K562 (cell line): ENCODE measurements around the gene NNAT. TPM values are rescaled to one million over a fixed set of nuclear protein-coding genes. Genes with fewer than 3 reads are reported as not detected.
A peak's percentile ranks its signal among the peaks of the same experiment; 100 is the strongest.

Experiments
- ATAC-seq: fragments of 200-7000 bp; cut with Tn5 transposase; 3 replicates; pipeline ENCODE4 v1.9.1; 2020; ENCODE audit warnings: moderate library complexity
- BruUV-seq: library from RNA; stranded (reverse); fragments of 400-500 nt; replicated peaks from 2 replicates; lab custom pipeline; 2021; lab: Mats Ljungman, UMichigan
- CTCF ChIA-PET: fragments of 300-600 bp; formaldehyde crosslinking; extraction: SDS; loops from one replicate; lab custom pipeline; 2021; ENCODE audit warnings: low intra/inter-chr PET ratio; lab: Yijun Ruan, JAX
- POLR2A ChIA-PET: fragments of 300-600, 350-650 bp; sonication (Branson Sonifier 250); formaldehyde crosslinking; extraction: SDS; loops from one replicate; lab custom pipeline; 2021; ENCODE audit warnings: antibody characterized with exemption, inconsistent platforms; lab: Yijun Ruan, JAX
- DNase-seq, 4 experiments: peaks; one replicate each; pipeline versions ENCODE4 v3.0.0 to v3.0.0-alpha.2; 2011 to 2018; ENCODE audit warnings: low spot score in 3 of 4, mixed read lengths in 3 of 4; ENCODE audit errors: extremely low read depth in 1 of 4
- FAIRE-seq: peaks from 2 replicates; lab custom pipeline; 2011; peaks lifted over from hg19 to GRCh38; lab: Jason Lieb, UNC
- H2AFZ ChIP-seq: 2 replicates; pipeline ENCODE4 v1.6.0; 2011; ENCODE audit warnings: low read depth, low read length, control low read depth, inconsistent platforms
- H3K27ac ChIP-seq: fragments of 200-600 bp; 3 replicates; pipeline ENCODE4 v1.8.0; 2011; ENCODE audit warnings: low read depth, mild to moderate bottlenecking, control low read depth, inconsistent platforms, low read length, moderate library complexity, mixed read lengths; ENCODE audit errors: extremely low read depth
- H3K27me3 ChIP-seq, 2 experiments: fragments of 300-600 bp in 1 of 2; 2 replicates in 1 of 2; 3 replicates in 1 of 2; pipeline versions ENCODE4 v1.6.0 to v1.8.0; 2011; ENCODE audit warnings: inconsistent platforms in 2 of 2, low read length in 2 of 2, mild to moderate bottlenecking in 1 of 2, mixed read lengths in 1 of 2, moderate library complexity in 1 of 2; ENCODE audit not compliant: control insufficient read depth in 2 of 2, insufficient read depth in 2 of 2
- H3K36me3 ChIP-seq: fragments of 300-600 bp; 3 replicates; pipeline ENCODE4 v1.8.0; 2011; ENCODE audit warnings: mild to moderate bottlenecking, low read length, inconsistent platforms; ENCODE audit not compliant: control insufficient read depth, insufficient read depth
- H3K4me1 ChIP-seq, 2 experiments: fragments of 200-600 bp in 1 of 2; replicated peaks in 1 of 2; 2 replicates in 1 of 2; 3 replicates in 1 of 2; pipeline versions ENCODE4 v1.5.1 to v1.8.0; 2011; ENCODE audit warnings: inconsistent platforms in 2 of 2, low read length in 2 of 2, mild to moderate bottlenecking in 1 of 2, mixed read lengths in 1 of 2, moderate library complexity in 1 of 2; ENCODE audit not compliant: control insufficient read depth in 2 of 2, insufficient read depth in 2 of 2
- H3K4me2 ChIP-seq: 2 replicates; pipeline ENCODE4 v1.6.1; 2011; ENCODE audit warnings: low read length, control low read depth, inconsistent platforms, mixed read lengths; ENCODE audit not compliant: insufficient read depth
- H3K4me3 ChIP-seq: fragments of 200-600 bp; sonication (generic), shearing (Covaris generic); 2 replicates; pipeline ENCODE4 v1.5.1; 2016; ENCODE audit warnings: control low read depth, inconsistent platforms
- H3K79me2 ChIP-seq: fragments of 200-600 bp; 3 replicates; pipeline ENCODE4 v1.8.0; 2011; ENCODE audit warnings: low read length, inconsistent platforms; ENCODE audit not compliant: control insufficient read depth, insufficient read depth
- H3K9ac ChIP-seq, 2 experiments: 2 replicates each; pipeline versions ENCODE4 v1.6.0 to v1.6.1; 2011; ENCODE audit warnings: low read depth in 2 of 2, low read length in 2 of 2, control low read depth in 1 of 2, inconsistent platforms in 1 of 2, mild to moderate bottlenecking in 1 of 2, mixed read lengths in 1 of 2; ENCODE audit not compliant: insufficient read depth in 1 of 2
- H3K9me1 ChIP-seq: one replicate; pipeline ENCODE4 v1.6.0; 2011; ENCODE audit warnings: inconsistent platforms, mild to moderate bottlenecking, low read length, moderate library complexity; ENCODE audit not compliant: control insufficient read depth, insufficient read depth
- H3K9me3 ChIP-seq: replicated peaks from 2 replicates; pipeline ENCODE4 v1.5.1; 2011; ENCODE audit warnings: low read depth, low read length, inconsistent platforms; ENCODE audit not compliant: control insufficient read depth, insufficient read depth
- H4K20me1 ChIP-seq: replicated peaks from 2 replicates; pipeline ENCODE4 v1.6.1; 2011; ENCODE audit warnings: low read length, inconsistent platforms, mixed read lengths; ENCODE audit not compliant: control insufficient read depth, insufficient read depth
- CEBPB ChIP-seq: fragments of 450-650 bp; IDR thresholded peaks from 2 replicates; pipeline ENCODE4 v1.6.1; 2016; ENCODE audit warnings: missing genetic modification characterization, missing compliant biosample characterization
- CSDE1 ChIP-seq, 2 experiments: fragments of 450-650 bp; IDR thresholded peaks; 2 replicates each; pipeline ENCODE4 v1.6.1; 2016; ENCODE audit warnings: mild to moderate bottlenecking in 1 of 2
- GABPB1 ChIP-seq: sonication (generic); formaldehyde crosslinking; IDR thresholded peaks from 2 replicates; pipeline ENCODE4 v1.8.0; 2022; ENCODE audit warnings: mild to moderate bottlenecking, missing genetic modification reagents
- JUND ChIP-seq, 2 experiments: IDR thresholded peaks; 2 replicates in 1 of 2; 3 replicates in 1 of 2; pipeline ENCODE4 v1.6.1; 2011; ENCODE audit warnings: borderline replicate concordance in 2 of 2, low read depth in 2 of 2, low read length in 2 of 2, improper control_type of control experiment in 1 of 2, missing biosample characterization in 1 of 2, missing genetic modification characterization in 1 of 2, missing genetic modification reagents in 1 of 2
- KDM2B ChIP-seq: fragments of 250-450 bp; sonication (Bioruptor Pico); IDR thresholded peaks from 2 replicates; pipeline ENCODE4 v1.8.0; 2021; ENCODE audit warnings: mild to moderate bottlenecking, moderate library complexity
- NFE2 ChIP-seq: IDR thresholded peaks from 2 replicates; pipeline ENCODE4 v1.6.1; 2014; ENCODE audit warnings: antibody characterized with exemption, low read depth
- ZNF589 ChIP-seq: fragments of 200-800 bp; sonication (Bioruptor generic); IDR thresholded peaks from 2 replicates; pipeline ENCODE4 v1.6.1; 2016; ENCODE audit warnings: low read depth, missing genetic modification characterization, missing compliant biosample characterization
- ZSCAN29 ChIP-seq: fragments of 450-650 bp; IDR thresholded peaks from 2 replicates; pipeline ENCODE4 v1.6.1; 2017
- WGBS: fragments of 100-300 bp; shearing (Covaris generic); methylation state at CpG from one replicate; pipeline ENCODE4 v1.1.6; 2016; ENCODE audit warnings: low coverage, mixed read lengths; ENCODE audit not compliant: insufficient coverage; ENCODE audit errors: missing lambda C conversion rate; 5-methylcytosine and 5-hydroxymethylcytosine counted together
- in situ Hi-C: fragments of 300-500 bp; cut with MboI; formaldehyde crosslinking; loops from 4 replicates; pipeline ENCODE4 v1.15.0; 2018; ENCODE audit warnings: inconsistent platforms, mixed read lengths
- intact Hi-C: fragments of 100-400 bp; cut with micrococcal nuclease; formaldehyde crosslinking; loops from 2 replicates; pipeline ENCODE4 v1.14.2; 2022
- polyA plus RNA-seq, 8 experiments: library from polyadenylated mRNA; depleted of rRNA in 4 of 8; stranded (reverse) in 5 of 8; unstranded in 3 of 8; fragments of >200 nt; fragmentation: Nextera tagmentation in 2 of 8; fragmentation: Illumina TruSeq in 1 of 8; extraction: Ambion mirVana in 2 of 8; extraction: Trizol in 1 of 8; gene quantifications; 2 replicates each; pipeline versions ENCODE4 v1.2.1 to v1.2.3, GENCODE V29; 2011 to 2014; ENCODE audit warnings: inconsistent platforms in 1 of 8, missing spikeins in 1 of 8
- total RNA-seq, 7 experiments: library from RNA; depleted of rRNA in 6 of 7; stranded (reverse); fragments of >200 nt in 6 of 7; fragmentation: Illumina TruSeq in 2 of 7; extraction: Trizol in 2 of 7; gene quantifications; 2 replicates each; pipeline versions ENCODE4 v1.2.1 to v1.2.3, GENCODE V29; 2011 to 2021; ENCODE audit warnings: low replicate concordance in 1 of 7
- TF ChIP-seq, protein P1 (sequence below), 2 experiments: fragments of 450-650 bp in 1 of 2; sonication (generic) in 1 of 2; formaldehyde crosslinking in 1 of 2; IDR thresholded peaks in 1 of 2; conservative IDR thresholded peaks in 1 of 2; 2 replicates each; pipeline versions ENCODE4 v1.6.1 to v1.8.1; 2016 to 2023; ENCODE audit warnings: mild to moderate bottlenecking in 2 of 2, moderate library complexity in 2 of 2, inconsistent platforms in 1 of 2, missing genetic modification reagents in 1 of 2
- TF ChIP-seq, protein P2 (sequence below): sonication (generic); formaldehyde crosslinking; IDR thresholded peaks from 2 replicates; pipeline ENCODE4 v1.8.0; 2023; ENCODE audit warnings: mild to moderate bottlenecking, missing genetic modification reagents
- TF ChIP-seq, protein P3 (sequence below): sonication (generic); formaldehyde crosslinking; IDR thresholded peaks from 2 replicates; pipeline ENCODE4 v1.8.1; 2023; ENCODE audit warnings: mild to moderate bottlenecking, missing genetic modification reagents
- TF ChIP-seq, protein P4 (sequence below): fragments of 250-450 bp; sonication (Bioruptor Pico); IDR thresholded peaks from 2 replicates; pipeline ENCODE4 v1.4.0; 2020; ENCODE audit warnings: borderline replicate concordance

NNAT gene
- total and polyA plus RNA-seq, 9 of the 15 experiments (the other 6 are each of a cell fraction or from before 2014, with no cell fraction given): 0.13 TPM; not detected in 8

DNA sequence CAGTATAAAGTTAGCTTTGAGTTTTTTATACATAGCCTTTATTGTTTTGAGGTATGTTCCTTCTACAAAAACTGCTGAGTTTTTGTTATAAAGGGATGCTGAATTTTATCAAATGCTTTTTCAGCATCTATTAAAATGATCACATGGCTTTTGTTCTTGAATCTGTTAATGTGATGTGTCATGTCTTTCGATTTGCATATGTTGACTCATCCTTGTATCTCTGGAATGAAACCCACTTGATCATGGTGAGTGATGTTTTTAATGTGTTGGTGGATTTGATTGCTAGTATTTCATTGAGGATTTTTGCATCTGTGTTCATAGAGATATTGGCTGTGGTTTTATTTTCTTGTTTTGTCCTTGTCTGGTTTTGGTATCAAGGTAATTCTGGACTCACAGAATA, 31.4 kb downstream of the NNAT start:
- H2AFZ ChIP-seq: no peak overlapping the region
- DNase-seq (no peak), FAIRE-seq (no peak), ATAC-seq (no peak)
- intact Hi-C loops (no loop called here), in situ Hi-C loops (no loop called here)
- POLR2A ChIA-PET: no interaction called here
- H3K36me3 ChIP-seq: no peaks in the 10 kb centered on the region
- no peaks in the 10 kb centered on the region for H3K79me2 ChIP-seq
- H3K27me3 ChIP-seq: peaks cover 4 to 29% of the 10 kb centered on the region in 2 experiments
- CTCF ChIA-PET: no interaction called here
- peaks cover 0 to 3% of the 10 kb centered on the region in 2 experiments; a peak in 1 of 5 replicates for H3K4me1 ChIP-seq
- H3K27ac ChIP-seq: no peak overlapping the region
- no peaks in the 10 kb centered on the region for H4K20me1 ChIP-seq
- no peak overlapping the region for H3K9ac ChIP-seq
- H3K9me1 ChIP-seq: no peaks in the 10 kb centered on the region
- H3K4me3 ChIP-seq: no peak overlapping the region
- 0% methylated on average over 1 of the region's 1 CpG for WGBS
- no TSS peak for BruUV-seq
- H3K4me2 ChIP-seq: no peak overlapping the region
- no peaks in the 10 kb centered on the region for H3K9me3 ChIP-seq
- TF ChIP-seq, protein P1, sequence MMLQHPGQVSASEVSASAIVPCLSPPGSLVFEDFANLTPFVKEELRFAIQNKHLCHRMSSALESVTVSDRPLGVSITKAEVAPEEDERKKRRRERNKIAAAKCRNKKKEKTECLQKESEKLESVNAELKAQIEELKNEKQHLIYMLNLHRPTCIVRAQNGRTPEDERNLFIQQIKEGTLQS (IDR thresholded peaks at IDR 0.05): peak; percentile 61
- TF ChIP-seq, protein P1 (CRISPR knock-in tag; conservative IDR thresholded peaks at IDR 0.05): no peak
- 0 out of 2 replicates have a peak, but pooled peaks have one; percentile 21 for TF ChIP-seq NFE2
- TF ChIP-seq, protein P2, sequence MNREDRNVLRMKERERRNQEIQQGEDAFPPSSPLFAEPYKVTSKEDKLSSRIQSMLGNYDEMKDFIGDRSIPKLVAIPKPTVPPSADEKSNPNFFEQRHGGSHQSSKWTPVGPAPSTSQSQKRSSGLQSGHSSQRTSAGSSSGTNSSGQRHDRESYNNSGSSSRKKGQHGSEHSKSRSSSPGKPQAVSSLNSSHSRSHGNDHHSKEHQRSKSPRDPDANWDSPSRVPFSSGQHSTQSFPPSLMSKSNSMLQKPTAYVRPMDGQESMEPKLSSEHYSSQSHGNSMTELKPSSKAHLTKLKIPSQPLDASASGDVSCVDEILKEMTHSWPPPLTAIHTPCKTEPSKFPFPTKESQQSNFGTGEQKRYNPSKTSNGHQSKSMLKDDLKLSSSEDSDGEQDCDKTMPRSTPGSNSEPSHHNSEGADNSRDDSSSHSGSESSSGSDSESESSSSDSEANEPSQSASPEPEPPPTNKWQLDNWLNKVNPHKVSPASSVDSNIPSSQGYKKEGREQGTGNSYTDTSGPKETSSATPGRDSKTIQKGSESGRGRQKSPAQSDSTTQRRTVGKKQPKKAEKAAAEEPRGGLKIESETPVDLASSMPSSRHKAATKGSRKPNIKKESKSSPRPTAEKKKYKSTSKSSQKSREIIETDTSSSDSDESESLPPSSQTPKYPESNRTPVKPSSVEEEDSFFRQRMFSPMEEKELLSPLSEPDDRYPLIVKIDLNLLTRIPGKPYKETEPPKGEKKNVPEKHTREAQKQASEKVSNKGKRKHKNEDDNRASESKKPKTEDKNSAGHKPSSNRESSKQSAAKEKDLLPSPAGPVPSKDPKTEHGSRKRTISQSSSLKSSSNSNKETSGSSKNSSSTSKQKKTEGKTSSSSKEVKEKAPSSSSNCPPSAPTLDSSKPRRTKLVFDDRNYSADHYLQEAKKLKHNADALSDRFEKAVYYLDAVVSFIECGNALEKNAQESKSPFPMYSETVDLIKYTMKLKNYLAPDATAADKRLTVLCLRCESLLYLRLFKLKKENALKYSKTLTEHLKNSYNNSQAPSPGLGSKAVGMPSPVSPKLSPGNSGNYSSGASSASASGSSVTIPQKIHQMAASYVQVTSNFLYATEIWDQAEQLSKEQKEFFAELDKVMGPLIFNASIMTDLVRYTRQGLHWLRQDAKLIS (CRISPR knock-in tag): no peak
- no peak for TF ChIP-seq GABPB1 (CRISPR knock-in tag)
- TF ChIP-seq, protein P3, sequence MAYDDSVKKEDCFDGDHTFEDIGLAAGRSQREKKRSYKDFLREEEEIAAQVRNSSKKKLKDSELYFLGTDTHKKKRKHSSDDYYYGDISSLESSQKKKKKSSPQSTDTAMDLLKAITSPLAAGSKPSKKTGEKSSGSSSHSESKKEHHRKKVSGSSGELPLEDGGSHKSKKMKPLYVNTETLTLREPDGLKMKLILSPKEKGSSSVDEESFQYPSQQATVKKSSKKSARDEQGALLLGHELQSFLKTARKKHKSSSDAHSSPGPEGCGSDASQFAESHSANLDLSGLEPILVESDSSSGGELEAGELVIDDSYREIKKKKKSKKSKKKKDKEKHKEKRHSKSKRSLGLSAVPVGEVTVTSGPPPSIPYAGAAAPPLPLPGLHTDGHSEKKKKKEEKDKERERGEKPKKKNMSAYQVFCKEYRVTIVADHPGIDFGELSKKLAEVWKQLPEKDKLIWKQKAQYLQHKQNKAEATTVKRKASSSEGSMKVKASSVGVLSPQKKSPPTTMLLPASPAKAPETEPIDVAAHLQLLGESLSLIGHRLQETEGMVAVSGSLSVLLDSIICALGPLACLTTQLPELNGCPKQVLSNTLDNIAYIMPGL (CRISPR knock-in tag): no peak
- TF ChIP-seq, protein P4, sequence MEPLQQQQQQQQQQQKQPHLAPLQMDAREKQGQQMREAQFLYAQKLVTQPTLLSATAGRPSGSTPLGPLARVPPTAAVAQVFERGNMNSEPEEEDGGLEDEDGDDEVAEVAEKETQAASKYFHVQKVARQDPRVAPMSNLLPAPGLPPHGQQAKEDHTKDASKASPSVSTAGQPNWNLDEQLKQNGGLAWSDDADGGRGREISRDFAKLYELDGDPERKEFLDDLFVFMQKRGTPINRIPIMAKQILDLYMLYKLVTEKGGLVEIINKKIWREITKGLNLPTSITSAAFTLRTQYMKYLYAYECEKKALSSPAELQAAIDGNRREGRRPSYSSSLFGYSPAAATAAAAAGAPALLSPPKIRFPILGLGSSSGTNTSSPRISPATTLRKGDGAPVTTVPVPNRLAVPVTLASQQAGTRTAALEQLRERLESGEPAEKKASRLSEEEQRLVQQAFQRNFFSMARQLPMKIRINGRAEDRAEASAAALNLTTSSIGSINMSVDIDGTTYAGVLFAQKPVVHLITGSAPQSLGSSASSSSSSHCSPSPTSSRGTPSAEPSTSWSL (CRISPR knock-in tag): no peak
- no peak for TF ChIP-seq CSDE1 (IDR thresholded peaks at IDR 0.05)
- no peak for TF ChIP-seq ZNF589 (CRISPR knock-in tag)
- no peak for TF ChIP-seq CEBPB
- no peak for TF ChIP-seq KDM2B (CRISPR knock-in tag)
- TF ChIP-seq JUND (IDR thresholded peaks at IDR 0.05; ENCODE audit: borderline replicate concordance, low read depth, low read length): no peak
- TF ChIP-seq JUND (tag; IDR thresholded peaks at IDR 0.05; ENCODE audit: borderline replicate concordance, low read depth, low read length): peak; percentile 47; the same call in 1 of the 3 replicates
- no peak for TF ChIP-seq ZSCAN29
